Coronary artery (tissue), 2 donors: ENCODE results near the gene TCFL5.
"Not testable (repeated sequence)": the region's sequence is repeated elsewhere in the genome, so short reads cannot be mapped to it uniquely, and the experiment has no call there.

Source experiments
- DNase-seq: peaks from one replicate; pipeline ENCODE4 v3.0.0-alpha.2; 2017; ENCODE audit warnings: low spot score
- H3K27ac ChIP-seq, 2 donors: fragments of 200-600 bp; sonication (generic); one replicate each; pipeline ENCODE4 v1.5.1; 2016 to 2019
- H3K4me3 ChIP-seq: fragments of 200-600 bp; sonication (generic); 2 replicates; pipeline ENCODE4 v1.5.1; 2016; ENCODE audit warnings: mild to moderate bottlenecking, moderate library complexity
- TF ChIP-seq, protein P1 (sequence below): fragments of 200-600 bp; sonication (generic); IDR thresholded peaks from one replicate; pipeline ENCODE4 v1.5.1; 2019; ENCODE audit warnings: antibody characterized with exemption

TCFL5 gene

DNA sequence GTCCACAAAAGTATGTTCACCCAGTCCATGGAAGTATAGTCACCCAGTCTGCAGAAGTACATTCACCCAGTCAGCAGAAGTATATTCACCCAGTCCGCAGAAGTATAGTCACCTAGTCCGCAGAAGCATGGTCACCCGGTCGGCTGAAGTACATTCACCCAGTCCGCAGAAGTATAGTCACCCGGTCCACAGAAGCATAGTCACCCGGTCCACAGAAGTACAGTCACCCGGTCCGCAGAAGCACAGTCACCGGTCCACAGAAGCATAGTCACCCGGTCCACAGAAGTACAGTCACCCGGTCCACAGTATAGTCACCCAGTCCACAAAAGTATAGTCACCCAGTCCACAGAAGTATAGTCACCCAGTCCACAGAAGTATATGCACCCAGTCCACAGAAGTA, 8.8 kb downstream of the TCFL5 start:
- H3K27ac ChIP-seq, result no peak overlapping the region
- DNase-seq, result no peak
- no peak overlapping the region for H3K4me3 ChIP-seq
- TF ChIP-seq, protein P1, sequence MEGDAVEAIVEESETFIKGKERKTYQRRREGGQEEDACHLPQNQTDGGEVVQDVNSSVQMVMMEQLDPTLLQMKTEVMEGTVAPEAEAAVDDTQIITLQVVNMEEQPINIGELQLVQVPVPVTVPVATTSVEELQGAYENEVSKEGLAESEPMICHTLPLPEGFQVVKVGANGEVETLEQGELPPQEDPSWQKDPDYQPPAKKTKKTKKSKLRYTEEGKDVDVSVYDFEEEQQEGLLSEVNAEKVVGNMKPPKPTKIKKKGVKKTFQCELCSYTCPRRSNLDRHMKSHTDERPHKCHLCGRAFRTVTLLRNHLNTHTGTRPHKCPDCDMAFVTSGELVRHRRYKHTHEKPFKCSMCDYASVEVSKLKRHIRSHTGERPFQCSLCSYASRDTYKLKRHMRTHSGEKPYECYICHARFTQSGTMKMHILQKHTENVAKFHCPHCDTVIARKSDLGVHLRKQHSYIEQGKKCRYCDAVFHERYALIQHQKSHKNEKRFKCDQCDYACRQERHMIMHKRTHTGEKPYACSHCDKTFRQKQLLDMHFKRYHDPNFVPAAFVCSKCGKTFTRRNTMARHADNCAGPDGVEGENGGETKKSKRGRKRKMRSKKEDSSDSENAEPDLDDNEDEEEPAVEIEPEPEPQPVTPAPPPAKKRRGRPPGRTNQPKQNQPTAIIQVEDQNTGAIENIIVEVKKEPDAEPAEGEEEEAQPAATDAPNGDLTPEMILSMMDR, result no peak

DNA sequence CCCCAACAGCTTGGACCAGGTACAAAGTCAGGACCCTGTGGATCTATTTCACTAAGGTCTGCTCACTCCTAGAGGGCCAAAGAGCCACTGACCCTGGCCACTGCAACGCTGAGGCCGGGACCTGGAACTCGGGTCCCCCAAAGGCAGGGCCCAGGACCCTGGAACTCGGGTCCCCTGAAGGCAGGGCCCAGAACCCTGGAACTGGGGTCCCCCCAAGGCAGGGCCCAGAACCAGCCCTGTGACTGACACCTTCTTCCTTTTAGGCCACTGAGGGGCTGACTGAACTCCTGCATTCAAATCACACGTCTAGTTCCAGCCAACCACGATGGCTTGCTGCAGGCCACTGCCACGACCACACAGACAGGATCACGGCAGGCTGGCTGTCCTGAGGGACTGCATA, 9.4 kb downstream of the TCFL5 start:
- Histone ChIP-seq H3K27ac (no peak overlapping the region), H3K4me3 (no peak overlapping the region)
- no peak for DNase-seq
- TF ChIP-seq, protein P1, result no peak

DNA sequence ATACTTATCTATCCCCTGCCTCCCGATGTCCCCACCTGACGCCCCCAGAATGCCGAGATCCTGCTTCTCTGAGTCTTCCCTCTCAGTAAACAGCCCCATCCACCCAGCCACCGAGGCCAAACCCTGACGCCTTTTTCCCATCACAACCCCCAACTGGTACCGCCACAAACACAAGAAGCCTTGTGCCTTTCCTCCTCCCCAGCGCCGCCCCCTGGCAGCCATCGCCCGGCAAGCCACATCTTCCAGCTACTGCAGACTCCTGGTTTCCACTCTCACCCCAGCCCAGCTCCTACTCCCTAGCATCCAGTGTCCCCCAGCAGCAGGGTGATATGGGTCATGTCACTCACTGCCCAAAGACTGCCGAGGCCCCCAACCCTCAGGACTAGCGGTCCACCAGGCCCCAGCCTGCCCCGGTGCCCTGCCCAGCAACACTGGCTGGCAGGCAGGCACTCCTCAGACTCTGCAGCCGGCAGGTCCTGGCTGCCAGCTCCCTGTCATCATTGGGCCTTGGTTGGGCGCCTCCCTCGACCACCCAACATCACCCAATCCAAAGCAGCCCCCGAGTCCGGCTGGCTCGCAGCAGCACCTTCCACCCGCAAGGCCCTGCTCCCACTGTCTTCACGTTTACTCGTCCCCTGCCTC, 11.2 kb downstream of the TCFL5 start:
- Histone ChIP-seq H3K27ac (no peak overlapping the region), H3K4me3 (no peak overlapping the region)
- TF ChIP-seq, protein P1, result no peak
- no peak for DNase-seq

GRCh38 chr20:62849431-62849830, 12.2 kb downstream of the TCFL5 start:
- TF ChIP-seq, protein P1, result no peak
- H3K27ac ChIP-seq, result no peak overlapping the region
- H3K4me3 ChIP-seq, result no peak overlapping the region
- no peak for DNase-seq

DNA sequence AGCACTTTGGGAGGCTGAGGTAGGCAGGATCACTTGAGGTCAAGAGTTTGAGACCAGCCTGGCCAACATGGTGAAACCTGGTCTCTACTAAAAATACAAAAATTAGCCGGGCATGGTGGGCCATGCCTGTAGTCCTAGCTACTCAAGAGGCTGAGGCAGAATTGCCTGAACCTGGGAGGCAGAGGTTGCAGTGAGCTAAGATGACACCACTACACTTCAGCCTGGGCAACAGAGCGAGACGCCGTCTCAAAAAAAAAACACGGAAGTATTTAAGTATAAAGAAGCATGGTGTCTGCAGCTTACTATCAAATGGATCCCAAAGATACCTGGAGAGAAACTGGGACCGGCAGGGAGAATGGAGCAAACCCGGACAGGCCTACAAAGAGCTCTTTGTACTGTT, 12.7 kb downstream of the TCFL5 start:
- DNase-seq, H3K27ac ChIP-seq, H3K4me3 ChIP-seq: not testable (repeated sequence)

GRCh38 chr20:62846166-62846890, 15.3 kb downstream of the TCFL5 start:
- no peak overlapping the region for H3K4me3 ChIP-seq
- no peak for DNase-seq
- TF ChIP-seq, protein P1, result no peak
- H3K27ac ChIP-seq, result no peak overlapping the region

DNA sequence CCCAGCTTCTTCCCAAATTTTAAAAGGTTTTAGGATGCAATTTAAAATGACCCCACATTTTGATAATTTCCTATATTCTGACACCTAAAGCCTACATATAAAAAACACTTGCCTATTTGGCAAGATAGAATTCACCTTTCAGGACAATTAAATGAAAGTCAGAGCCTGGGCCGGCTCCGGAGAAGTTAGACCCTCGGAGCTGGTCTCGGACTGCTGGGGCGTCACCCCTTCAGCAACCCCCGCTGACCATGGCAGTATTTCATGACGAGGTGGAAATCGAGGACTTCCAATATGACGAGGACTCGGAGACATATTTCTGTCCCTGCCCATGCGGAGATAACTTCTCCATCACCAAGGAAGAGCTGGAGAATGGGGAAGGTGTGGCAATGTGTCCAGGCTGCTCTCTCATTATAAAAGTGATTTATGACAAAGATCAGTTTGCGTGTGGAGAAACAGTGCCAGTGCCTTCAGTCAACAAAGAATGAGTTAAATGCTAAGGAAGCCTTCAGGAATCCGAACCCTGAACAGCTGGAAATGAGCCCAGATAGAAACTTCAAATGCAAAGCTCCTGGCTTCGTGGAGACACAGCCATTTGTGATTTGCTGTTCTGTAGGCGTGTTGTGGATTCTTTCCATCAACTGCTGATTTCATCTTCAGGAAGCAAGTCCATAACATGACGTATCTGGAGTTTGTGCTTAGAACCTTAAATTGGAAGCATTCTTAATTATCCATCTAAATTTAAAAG, 16.0 kb downstream of the TCFL5 start:
- no peak for DNase-seq

More for the DNA sequence above, 16.0 kb downstream of the TCFL5 start:
- H3K4me3 ChIP-seq, result no peak overlapping the region
- TF ChIP-seq, protein P1, result no peak
- no peak overlapping the region for H3K27ac ChIP-seq
